Fibroblast of lung (primary cell): ENCODE results near the gene PCK2. TPM values are rescaled to one million over a fixed set of nuclear protein-coding genes. Genes with fewer than 3 reads are reported as not detected.

ENCODE experiments used
- DNase-seq, 2 donors: peaks; one replicate each; pipeline versions ENCODE4 v3.0.0 to v3.0.0-alpha.2; 2010; ENCODE audit warnings: low read depth in 2 of 2
- H2AFZ ChIP-seq: 2 replicates; pipeline ENCODE4 v1.5.1; 2012; ENCODE audit warnings: low read length, control low read depth, inconsistent platforms
- H3K27ac ChIP-seq: 2 replicates; pipeline ENCODE4 v1.5.1; 2011; ENCODE audit warnings: low read length, control low read depth; ENCODE audit not compliant: insufficient read depth
- H3K27me3 ChIP-seq: 2 replicates; pipeline ENCODE4 v1.5.1; 2011; ENCODE audit warnings: mild to moderate bottlenecking, low read length; ENCODE audit not compliant: control insufficient read depth, insufficient read depth
- H3K36me3 ChIP-seq: 2 replicates; pipeline ENCODE4 v1.5.1; 2011; ENCODE audit warnings: low read length; ENCODE audit not compliant: control insufficient read depth, insufficient read depth
- H3K4me1 ChIP-seq: 2 replicates; pipeline ENCODE4 v1.5.1; 2011; ENCODE audit warnings: low read length; ENCODE audit not compliant: control insufficient read depth, insufficient read depth; ENCODE audit errors: extremely low read depth
- H3K4me2 ChIP-seq: 2 replicates; pipeline ENCODE4 v1.5.1; 2011; ENCODE audit warnings: low read length, control low read depth; ENCODE audit not compliant: insufficient read depth; ENCODE audit errors: extremely low read depth
- H3K4me3 ChIP-seq, 4 experiments: fragments of 200-600 bp in 1 of 4; sonication (generic) in 1 of 4; replicated peaks in 1 of 4; 2 replicates each; pipeline ENCODE4 v1.5.1; 2011 to 2016; ENCODE audit warnings: low read length in 4 of 4, low read depth in 3 of 4, mild to moderate bottlenecking in 3 of 4, control low read depth in 2 of 4, inconsistent platforms in 1 of 4, mixed read lengths in 1 of 4; ENCODE audit not compliant: insufficient read depth in 1 of 4; ENCODE audit errors: control extremely low read depth in 1 of 4
- H3K79me2 ChIP-seq: 2 replicates; pipeline ENCODE4 v1.5.1; 2012; ENCODE audit warnings: mild to moderate bottlenecking, low read length, inconsistent platforms; ENCODE audit not compliant: control insufficient read depth, insufficient read depth
- H3K9ac ChIP-seq: 2 replicates; pipeline ENCODE4 v1.5.1; 2011; ENCODE audit warnings: mild to moderate bottlenecking, low read length, control low read depth; ENCODE audit not compliant: insufficient read depth
- H3K9me3 ChIP-seq: 2 replicates; pipeline ENCODE4 v1.5.1; 2012; ENCODE audit warnings: low read depth, low read length; ENCODE audit not compliant: control insufficient read depth, insufficient read depth
- H4K20me1 ChIP-seq: 2 replicates; pipeline ENCODE4 v1.5.1; 2011; ENCODE audit warnings: low read length; ENCODE audit not compliant: control insufficient read depth, insufficient read depth; ENCODE audit errors: extremely low read depth
- EZH2 ChIP-seq: IDR thresholded peaks from 2 replicates; pipeline ENCODE4 v1.5.1; 2012; ENCODE audit warnings: low read length, control low read depth, mild to moderate bottlenecking; ENCODE audit errors: missing control alignments
- polyA plus RNA-seq, 2 donors: library from polyadenylated mRNA; depleted of rRNA in 1 of 2; stranded (reverse) in 1 of 2; unstranded in 1 of 2; fragments of >200 nt; gene quantifications; 2 replicates each; pipeline ENCODE4 v1.2.1, GENCODE V29; 2011 to 2012; ENCODE audit warnings: missing spikeins in 1 of 2
- total RNA-seq: library from RNA; depleted of rRNA; stranded (reverse); fragments of >200 nt; gene quantifications from 2 replicates; pipeline ENCODE4 v1.2.1, GENCODE V29; 2014
- TF ChIP-seq, protein P1 (sequence below), 2 donors: IDR thresholded peaks in 1 of 2; conservative IDR thresholded peaks in 1 of 2; 1 replicate in 1 of 2; 2 replicates in 1 of 2; pipeline ENCODE4 v1.5.1; 2011 to 2012; ENCODE audit warnings: low read length in 2 of 2, control low read depth in 1 of 2, inconsistent platforms in 1 of 2, low read depth in 1 of 2, mild to moderate bottlenecking in 1 of 2

PCK2 gene
- total and polyA plus RNA-seq, 2 donors (not counting 1 experiment from before 2014, with no cell fraction given): 15.9 to 71.3 TPM

DNA sequence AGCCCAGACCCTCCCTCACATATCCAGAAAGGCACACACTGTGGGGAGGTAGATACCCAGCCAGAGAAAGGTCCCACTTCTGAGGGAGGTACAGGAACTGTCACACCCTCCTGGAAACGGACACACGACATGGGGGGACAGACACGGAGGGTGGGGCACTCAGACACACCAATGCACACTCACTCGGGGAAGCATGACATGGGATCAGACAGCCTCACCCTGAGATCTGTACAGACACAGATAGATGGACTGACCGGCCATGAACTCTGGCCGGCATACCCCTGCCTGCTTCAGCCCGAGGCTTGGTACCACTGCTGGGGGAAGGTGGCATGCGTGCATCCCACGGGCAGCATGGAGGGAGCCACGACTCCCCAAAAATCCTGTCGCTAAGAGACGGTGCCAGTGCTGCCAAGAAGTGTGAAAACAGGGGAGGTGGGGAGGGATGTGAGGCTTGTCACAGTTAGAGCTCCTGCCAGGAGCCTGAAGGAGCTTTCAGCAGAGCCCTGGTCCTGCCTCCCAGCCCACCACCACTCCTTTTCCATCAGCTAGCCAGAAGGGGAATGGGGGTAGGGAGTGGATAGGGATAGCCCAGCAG is 22.2 kb upstream of the PCK2 start:
- TF ChIP-seq, protein P1, sequence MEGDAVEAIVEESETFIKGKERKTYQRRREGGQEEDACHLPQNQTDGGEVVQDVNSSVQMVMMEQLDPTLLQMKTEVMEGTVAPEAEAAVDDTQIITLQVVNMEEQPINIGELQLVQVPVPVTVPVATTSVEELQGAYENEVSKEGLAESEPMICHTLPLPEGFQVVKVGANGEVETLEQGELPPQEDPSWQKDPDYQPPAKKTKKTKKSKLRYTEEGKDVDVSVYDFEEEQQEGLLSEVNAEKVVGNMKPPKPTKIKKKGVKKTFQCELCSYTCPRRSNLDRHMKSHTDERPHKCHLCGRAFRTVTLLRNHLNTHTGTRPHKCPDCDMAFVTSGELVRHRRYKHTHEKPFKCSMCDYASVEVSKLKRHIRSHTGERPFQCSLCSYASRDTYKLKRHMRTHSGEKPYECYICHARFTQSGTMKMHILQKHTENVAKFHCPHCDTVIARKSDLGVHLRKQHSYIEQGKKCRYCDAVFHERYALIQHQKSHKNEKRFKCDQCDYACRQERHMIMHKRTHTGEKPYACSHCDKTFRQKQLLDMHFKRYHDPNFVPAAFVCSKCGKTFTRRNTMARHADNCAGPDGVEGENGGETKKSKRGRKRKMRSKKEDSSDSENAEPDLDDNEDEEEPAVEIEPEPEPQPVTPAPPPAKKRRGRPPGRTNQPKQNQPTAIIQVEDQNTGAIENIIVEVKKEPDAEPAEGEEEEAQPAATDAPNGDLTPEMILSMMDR (conservative IDR thresholded peaks at IDR 0.05 in 1 of 2, IDR thresholded peaks at IDR 0.05 in 1 of 2; ENCODE audit: low read depth in 1 of 2, low read length in 2 of 2): no peak
- no peak for TF ChIP-seq EZH2
- H2AFZ ChIP-seq: no peak overlapping the region
- H3K27me3 ChIP-seq: peaks cover 12% of the 10 kb centered on the region
- H3K9me3 ChIP-seq: no peaks in the 10 kb centered on the region
- no peaks in the 10 kb centered on the region for H4K20me1 ChIP-seq
- H3K79me2 ChIP-seq: no peaks in the 10 kb centered on the region
- H3K4me2 ChIP-seq: no peak overlapping the region
- H3K4me1 ChIP-seq: no peaks in the 10 kb centered on the region
- no peak overlapping the region for H3K27ac ChIP-seq
- H3K9ac ChIP-seq: no peak overlapping the region
- H3K4me3 ChIP-seq: no peak overlapping the region
- no peaks in the 10 kb centered on the region for H3K36me3 ChIP-seq
- DNase-seq: no peak

GRCh38 chr14:24072436-24072835 is 21.7 kb upstream of the PCK2 start:
- Histone ChIP-seq H3K27me3 (peaks cover 12% of the 10 kb centered on the region), H3K4me3 (no peak overlapping the region), H3K79me2 (no peaks in the 10 kb centered on the region), H3K9me3 (no peaks in the 10 kb centered on the region), H3K27ac (no peak overlapping the region), H3K9ac (no peak overlapping the region), H2AFZ (no peak overlapping the region), H3K36me3 (no peaks in the 10 kb centered on the region), H3K4me1 (no peaks in the 10 kb centered on the region), H3K4me2 (no peak overlapping the region), H4K20me1 (no peaks in the 10 kb centered on the region)
- no peak for DNase-seq
- no peak for TF ChIP-seq EZH2
- TF ChIP-seq, protein P1 (conservative IDR thresholded peaks at IDR 0.05 in 1 of 2, IDR thresholded peaks at IDR 0.05 in 1 of 2; ENCODE audit: low read depth in 1 of 2, low read length in 2 of 2): no peak

DNA sequence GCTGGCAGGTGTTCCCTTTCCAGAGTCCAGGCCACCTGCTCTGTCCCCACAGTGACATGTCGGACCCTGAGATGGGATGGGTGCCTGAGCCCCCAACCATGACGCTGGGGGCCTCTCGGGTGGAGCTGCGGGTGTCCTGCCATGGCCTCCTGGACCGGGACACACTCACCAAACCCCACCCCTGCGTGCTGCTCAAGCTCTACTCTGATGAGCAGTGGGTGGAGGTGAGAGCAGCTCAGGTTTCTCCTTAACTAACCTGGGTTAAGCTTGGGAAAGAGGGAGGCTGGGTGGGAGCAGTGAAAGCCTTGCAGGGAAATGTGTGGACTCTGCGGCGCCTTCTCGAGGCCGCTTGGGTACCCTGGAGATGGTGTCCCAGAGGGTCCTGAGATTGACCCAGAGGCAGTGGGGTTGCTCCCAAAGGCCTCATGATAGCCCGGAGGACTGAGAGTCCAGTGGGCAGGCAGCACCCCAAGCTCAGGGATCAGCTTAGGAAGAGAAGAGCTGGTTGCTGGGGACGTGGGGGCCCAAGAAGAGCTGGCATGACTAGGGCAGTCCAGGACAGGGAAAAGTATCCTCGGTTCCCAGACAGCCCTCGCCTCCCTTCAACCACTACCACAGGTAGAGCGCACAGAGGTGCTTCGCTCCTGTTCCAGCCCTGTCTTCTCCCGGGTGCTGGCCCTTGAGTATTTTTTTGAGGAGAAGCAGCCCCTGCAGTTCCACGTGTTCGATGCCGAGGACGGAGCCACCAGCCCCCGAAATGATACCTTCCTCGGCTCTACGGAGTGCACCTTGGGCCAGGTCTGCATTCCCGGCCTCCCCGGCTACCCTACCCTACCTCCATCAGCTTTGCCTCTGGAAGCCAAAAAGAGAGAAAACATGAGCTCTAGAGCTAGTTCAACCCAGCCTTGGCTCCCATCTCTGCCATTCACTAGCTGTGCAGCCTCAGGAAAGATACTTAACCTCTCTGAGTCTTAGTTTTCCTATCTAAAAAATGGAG is 20.9 kb upstream of the PCK2 start:
- TF ChIP-seq, protein P1 (conservative IDR thresholded peaks at IDR 0.05 in 1 of 2, IDR thresholded peaks at IDR 0.05 in 1 of 2; ENCODE audit: low read depth in 1 of 2, low read length in 2 of 2): no peak
- TF ChIP-seq EZH2: no peak
- Histone ChIP-seq H3K79me2 (no peaks in the 10 kb centered on the region), H3K27me3 (peaks cover 12% of the 10 kb centered on the region), H2AFZ (no peak overlapping the region), H3K36me3 (no peaks in the 10 kb centered on the region), H4K20me1 (no peaks in the 10 kb centered on the region), H3K4me1 (no peaks in the 10 kb centered on the region), H3K9me3 (no peaks in the 10 kb centered on the region), H3K27ac (no peak overlapping the region), H3K9ac (no peak overlapping the region), H3K4me3 (no peak overlapping the region), H3K4me2 (no peak overlapping the region)
- no peak for DNase-seq
